T1000 (cell line): ENCODE measurements around the gene FANCD2.
"Not testable (repeated sequence)": the region's sequence is repeated elsewhere in the genome, so short reads cannot be mapped to it uniquely, and the experiment has no call there.

Experiments used
- DNase-seq: peaks from one replicate; lab custom pipeline; 2025; ENCODE audit warnings: mixed read lengths; lab: John Stamatoyannopoulos, UW

The FANCD2 gene

GRCh38 chr3:10015461-10015904 lies 10.8 kb upstream of the FANCD2 start:
- DNase-seq = peak; percentile 25

- DNase-seq = peak; percentile 76
Measured at GRCh38 chr3:10017636-10018292, 8.5 kb upstream of the FANCD2 start.

GRCh38 chr3:10018806-10019205 lies 7.4 kb upstream of the FANCD2 start:
- DNase-seq = not testable (repeated sequence)

GRCh38 chr3:10019326-10019725 lies 6.9 kb upstream of the FANCD2 start:
- DNase-seq = no peak

- no peak for DNase-seq
Measured at GRCh38 chr3:10021856-10022775, 4.1 kb upstream of the FANCD2 start.

GRCh38 chr3:10023587-10024310 lies 2.5 kb upstream of the FANCD2 start:
- peak; percentile 13 for DNase-seq

- no peak for DNase-seq
Measured at GRCh38 chr3:10025205-10026083, 793 bp upstream of the FANCD2 start.

GRCh38 chr3:10041034-10041433 lies 14.8 kb downstream of the FANCD2 start:
- no peak for DNase-seq

GRCh38 chr3:10047876-10048275 lies 21.6 kb downstream of the FANCD2 start:
- no peak for DNase-seq

GRCh38 chr3:10053054-10053453 lies 26.8 kb downstream of the FANCD2 start:
- not testable (repeated sequence) for DNase-seq

GRCh38 chr3:10055097-10055496 lies 28.9 kb downstream of the FANCD2 start:
- no peak for DNase-seq

GRCh38 chr3:10070077-10070476 lies 43.8 kb downstream of the FANCD2 start:
- DNase-seq = not testable (repeated sequence)

- DNase-seq = no peak
Measured at GRCh38 chr3:10074666-10075065, 48.4 kb downstream of the FANCD2 start.

GRCh38 chr3:10081871-10082270 lies 55.6 kb downstream of the FANCD2 start:
- DNase-seq = no peak

- no peak for DNase-seq
Measured at GRCh38 chr3:10085738-10086137, 59.5 kb downstream of the FANCD2 start.

GRCh38 chr3:10088256-10088655 lies 62.0 kb downstream of the FANCD2 start:
- DNase-seq = no peak

GRCh38 chr3:10090179-10090578 lies 63.9 kb downstream of the FANCD2 start:
- DNase-seq = no peak

- not testable (repeated sequence) for DNase-seq
Measured at GRCh38 chr3:10090774-10091173, 64.5 kb downstream of the FANCD2 start.

- DNase-seq = not testable (repeated sequence)
Measured at GRCh38 chr3:10091387-10091786, 65.2 kb downstream of the FANCD2 start.

GRCh38 chr3:10093678-10094077 lies 67.4 kb downstream of the FANCD2 start:
- DNase-seq = no peak

GRCh38 chr3:10099041-10099440 lies 72.8 kb downstream of the FANCD2 start:
- DNase-seq = no peak
